ENCODE results near the gene FOXC1. TPM values are rescaled to one million over a fixed set of nuclear protein-coding genes. Genes with fewer than 3 reads are reported as not detected.

Gene FOXC1
- total RNA-seq, 1 experiment from 2014 or later: not detected

DNA sequence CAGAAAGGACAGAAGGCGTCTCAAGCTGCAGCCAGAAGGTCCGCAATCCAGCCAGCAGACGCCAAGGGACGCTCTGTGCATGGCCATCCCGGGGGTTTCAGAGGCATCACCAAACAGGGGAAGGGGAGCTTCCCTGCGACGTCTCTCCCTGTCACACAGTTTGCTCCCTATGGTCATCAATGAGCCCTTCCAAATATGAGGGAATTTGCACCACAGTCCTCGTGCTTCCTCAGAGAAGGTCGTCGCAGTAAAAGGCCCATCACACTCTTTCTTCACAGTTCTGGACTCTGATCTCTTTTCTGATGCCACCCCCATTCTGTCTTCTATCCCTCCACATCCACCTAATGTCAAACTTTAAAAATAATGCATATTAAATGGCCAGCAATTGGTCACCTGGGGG is 10.2 kb upstream of the FOXC1 start:
- Histone ChIP-seq H2BK12ac (ENCODE audit: insufficient read length, low read depth, low read length) (no peak overlapping the region), H3K9ac (ENCODE audit: extremely low read depth, insufficient read length, low read length) (no peak overlapping the region)
- no CpG with 5 or more reads among the region's 10 CpGs for WGBS (ENCODE audit: extremely low coverage, insufficient read length, low lambda C conversion rate)

More for the DNA sequence above, 10.2 kb upstream of the FOXC1 start:
- TF ChIP-seq, protein P1, sequence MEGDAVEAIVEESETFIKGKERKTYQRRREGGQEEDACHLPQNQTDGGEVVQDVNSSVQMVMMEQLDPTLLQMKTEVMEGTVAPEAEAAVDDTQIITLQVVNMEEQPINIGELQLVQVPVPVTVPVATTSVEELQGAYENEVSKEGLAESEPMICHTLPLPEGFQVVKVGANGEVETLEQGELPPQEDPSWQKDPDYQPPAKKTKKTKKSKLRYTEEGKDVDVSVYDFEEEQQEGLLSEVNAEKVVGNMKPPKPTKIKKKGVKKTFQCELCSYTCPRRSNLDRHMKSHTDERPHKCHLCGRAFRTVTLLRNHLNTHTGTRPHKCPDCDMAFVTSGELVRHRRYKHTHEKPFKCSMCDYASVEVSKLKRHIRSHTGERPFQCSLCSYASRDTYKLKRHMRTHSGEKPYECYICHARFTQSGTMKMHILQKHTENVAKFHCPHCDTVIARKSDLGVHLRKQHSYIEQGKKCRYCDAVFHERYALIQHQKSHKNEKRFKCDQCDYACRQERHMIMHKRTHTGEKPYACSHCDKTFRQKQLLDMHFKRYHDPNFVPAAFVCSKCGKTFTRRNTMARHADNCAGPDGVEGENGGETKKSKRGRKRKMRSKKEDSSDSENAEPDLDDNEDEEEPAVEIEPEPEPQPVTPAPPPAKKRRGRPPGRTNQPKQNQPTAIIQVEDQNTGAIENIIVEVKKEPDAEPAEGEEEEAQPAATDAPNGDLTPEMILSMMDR (conservative IDR thresholded peaks at IDR 0.05): no peak
- Histone ChIP-seq H4K91ac (ENCODE audit: insufficient read length, low read depth, low read length) (no peak overlapping the region), H3K79me2 (ENCODE audit: insufficient read depth, low read length) (no peaks in the 10 kb centered on the region), H3K27me3 (ENCODE audit: insufficient read depth, low read length) (peaks cover 11% of the 10 kb centered on the region), H2AFZ (ENCODE audit: low read length) (no peak overlapping the region), H2BK120ac (ENCODE audit: low read depth, low read length, poor library complexity, severe bottlenecking) (no peak overlapping the region), H2BK5ac (ENCODE audit: insufficient read length, low read length) (no peak overlapping the region), H2BK20ac (ENCODE audit: low read depth, low read length, poor library complexity, severe bottlenecking) (no peak overlapping the region), H3K27ac (ENCODE audit: insufficient read length, low read depth, low read length) (no peak overlapping the region), H3K4me2 (ENCODE audit: insufficient read depth, insufficient read length, low read length) (no peak overlapping the region), H3K18ac (ENCODE audit: insufficient read length, low read depth, low read length) (no peak overlapping the region), H4K5ac (ENCODE audit: insufficient read length, low read depth, low read length) (no peak overlapping the region), H3K4ac (ENCODE audit: low read depth, low read length) (no peak overlapping the region), H2AK5ac (ENCODE audit: insufficient read length, low read length) (no peak overlapping the region), H3K23me2 (ENCODE audit: insufficient read length, low read depth, low read length, poor library complexity, severe bottlenecking) (peaks cover 1% of the 10 kb centered on the region), H3K14ac (ENCODE audit: insufficient read depth, low read length) (no peak overlapping the region), H3K4me1 (ENCODE audit: insufficient read depth, low read length) (no peaks in the 10 kb centered on the region), H3T11ph (ENCODE audit: low read length) (no peak overlapping the region), H3K23ac (ENCODE audit: insufficient read length, low read depth, low read length) (no peak overlapping the region), H3K79me1 (ENCODE audit: insufficient read depth, low read depth, low read length, poor library complexity, severe bottlenecking) (no peaks in the 10 kb centered on the region), H4K8ac (replicated peaks; ENCODE audit: insufficient read length, low read depth, low read length) (no peak overlapping the region), H3K9me3 (ENCODE audit: control insufficient read depth, low read depth, low read length) (no peaks in the 10 kb centered on the region), H4K20me1 (ENCODE audit: control insufficient read depth, insufficient read depth, insufficient read length) (no peaks in the 10 kb centered on the region), H3K56ac (ENCODE audit: insufficient read length, low read depth, low read length) (no peak overlapping the region), H2BK15ac (ENCODE audit: low read depth, low read length) (no peak overlapping the region)
- no peaks in the 10 kb centered on the region for H3K9me3 Mint-ChIP-seq
- no peak for DNase-seq
- no peaks in the 10 kb centered on the region for H3K36me3 Mint-ChIP-seq (ENCODE audit: insufficient read depth in 1 of 3, low read depth in 3 of 3)
- H3K27ac Mint-ChIP-seq: no peak overlapping the region
- H3K4me1 Mint-ChIP-seq: peaks cover 13 to 19% of the 10 kb centered on the region in 2 experiments
- peaks cover 65% of the 10 kb centered on the region for H3K27me3 Mint-ChIP-seq (ENCODE audit: low read depth)
- H3K4me3 Mint-ChIP-seq: no peak overlapping the region

Measured in H9 (cell line).